IMR-90 (cell line): ENCODE measurements around the gene NCR2. TPM values are rescaled to one million over a fixed set of nuclear protein-coding genes. Genes with fewer than 3 reads are reported as not detected.

Source experiments
- ATAC-seq: fragments of 200-7000 bp; cut with Tn5 transposase; 2 replicates; pipeline ENCODE4 v1.9.1; 2020; ENCODE audit warnings: low read depth, mild to moderate bottlenecking, moderate library complexity
- Bru-seq: library from RNA; stranded (reverse); fragments of 400-500 nt; gene quantifications from one replicate; lab custom pipeline; 2021; lab: Mats Ljungman, UMichigan
- BruChase-seq, 2 experiments: library from RNA; stranded (reverse); fragments of 400-500 nt; gene quantifications; one replicate each; lab custom pipeline; 2021; lab: Mats Ljungman, UMichigan
- BruUV-seq: library from RNA; stranded (reverse); fragments of 400-500 nt; replicated peaks from 2 replicates; lab custom pipeline; 2021; lab: Mats Ljungman, UMichigan
- CTCF ChIA-PET: fragments of 300-600 bp; formaldehyde crosslinking; extraction: SDS; loops from one replicate; lab custom pipeline; 2021; ENCODE audit warnings: antibody characterized with exemption; lab: Yijun Ruan, JAX
- POLR2A ChIA-PET: fragments of 300-600 bp; sonication (Branson Sonifier 250); formaldehyde crosslinking; loops from one replicate; lab custom pipeline; 2022; ENCODE audit warnings: antibody characterized with exemption; ENCODE audit not compliant: unreplicated experiment; lab: Charles Lee
- DNase-seq: peaks from one replicate; pipeline ENCODE4 v3.0.0; 2013
- H2AFZ ChIP-seq: replicated peaks from 2 replicates; pipeline ENCODE3; 2013; ENCODE audit warnings: low read length, mild to moderate bottlenecking; ENCODE audit not compliant: poor library complexity
- H2AK5ac ChIP-seq: 2 replicates; pipeline ENCODE4 v1.6.1; 2013; ENCODE audit warnings: low read depth, low read length, inconsistent platforms
- H2AK9ac ChIP-seq: replicated peaks from 2 replicates; pipeline ENCODE3; 2013; ENCODE audit warnings: mild to moderate bottlenecking, low read depth, low read length, moderate library complexity; ENCODE audit not compliant: poor library complexity
- H2BK120ac ChIP-seq: 2 replicates; pipeline ENCODE4 v1.6.1; 2013; ENCODE audit warnings: low read depth, low read length, inconsistent platforms
- H2BK15ac ChIP-seq: 3 replicates; pipeline ENCODE4 v1.6.1; 2013; ENCODE audit warnings: low read depth, low read length, inconsistent platforms
- H2BK20ac ChIP-seq: 2 replicates; pipeline ENCODE4 v1.6.1; 2013; ENCODE audit warnings: low read depth, mild to moderate bottlenecking, inconsistent platforms, low read length, moderate library complexity
- H2BK5ac ChIP-seq: 2 replicates; pipeline ENCODE4 v1.6.1; 2013; ENCODE audit warnings: mild to moderate bottlenecking, low read depth, low read length, inconsistent platforms; ENCODE audit not compliant: poor library complexity, severe bottlenecking
- H3K14ac ChIP-seq: replicated peaks from 2 replicates; pipeline ENCODE4 v1.6.1; 2013; ENCODE audit warnings: low read depth, low read length, inconsistent platforms
- H3K18ac ChIP-seq: 2 replicates; pipeline ENCODE4 v1.6.1; 2013; ENCODE audit warnings: low read depth, low read length, control low read depth
- H3K23ac ChIP-seq: 2 replicates; pipeline ENCODE4 v1.6.1; 2013; ENCODE audit warnings: low read depth, low read length, inconsistent platforms
- H3K27ac ChIP-seq: 2 replicates; pipeline ENCODE4 v1.5.1; 2013; ENCODE audit warnings: mild to moderate bottlenecking, control low read depth, low read length; ENCODE audit not compliant: insufficient read depth
- H3K27me3 ChIP-seq: 2 replicates; pipeline ENCODE4 v1.6.1; 2013; ENCODE audit warnings: low read length; ENCODE audit not compliant: control insufficient read depth, insufficient read depth
- H3K36me3 ChIP-seq: 2 replicates; pipeline ENCODE4 v1.6.1; 2013; ENCODE audit warnings: low read length, mixed read lengths; ENCODE audit not compliant: control insufficient read depth, insufficient read depth
- H3K4ac ChIP-seq: 2 replicates; pipeline ENCODE4 v1.6.1; 2013; ENCODE audit warnings: low read depth, low read length, inconsistent platforms
- H3K4me1 ChIP-seq: 2 replicates; pipeline ENCODE4 v1.6.1; 2013; ENCODE audit warnings: low read length, mixed read lengths; ENCODE audit not compliant: control insufficient read depth, insufficient read depth
- H3K4me2 ChIP-seq: 2 replicates; pipeline ENCODE4 v1.6.1; 2013; ENCODE audit warnings: low read depth, mild to moderate bottlenecking, control low read depth, low read length, moderate library complexity
- H3K4me3 ChIP-seq: 2 replicates; pipeline ENCODE4 v1.5.1; 2013; ENCODE audit warnings: low read depth, mild to moderate bottlenecking, control low read depth, low read length, moderate library complexity; ENCODE audit not compliant: insufficient read depth
- H3K56ac ChIP-seq: 2 replicates; pipeline ENCODE4 v1.6.1; 2013; ENCODE audit warnings: low read length, inconsistent platforms; ENCODE audit not compliant: insufficient read depth; ENCODE audit errors: extremely low read depth
- H3K79me1 ChIP-seq, 2 experiments: 2 replicates each; pipeline ENCODE4 v1.6.1; 2013; ENCODE audit warnings: low read length in 2 of 2, inconsistent platforms in 1 of 2, low read depth in 1 of 2
- H3K9ac ChIP-seq: 2 replicates; pipeline ENCODE4 v1.6.1; 2013; ENCODE audit warnings: low read depth, low read length, control low read depth
- H3K9me1 ChIP-seq: 2 replicates; pipeline ENCODE4 v1.6.1; 2013; ENCODE audit warnings: low read length, inconsistent platforms; ENCODE audit not compliant: insufficient read depth
- H3K9me3 ChIP-seq: 2 replicates; pipeline ENCODE4 v1.6.1; 2013; ENCODE audit warnings: low read length; ENCODE audit not compliant: control insufficient read depth, insufficient read depth
- H4K20me1 ChIP-seq: 2 replicates; pipeline ENCODE4 v1.6.1; 2013; ENCODE audit warnings: low read length, inconsistent platforms; ENCODE audit not compliant: insufficient read depth
- H4K5ac ChIP-seq: 2 replicates; pipeline ENCODE4 v1.6.1; 2013; ENCODE audit warnings: mild to moderate bottlenecking, low read depth, low read length, control low read depth
- H4K8ac ChIP-seq, 2 experiments: 2 replicates each; pipeline ENCODE4 v1.6.1; 2013; ENCODE audit warnings: low read depth in 2 of 2, low read length in 2 of 2, control low read depth in 1 of 2, inconsistent platforms in 1 of 2
- H4K91ac ChIP-seq: 2 replicates; pipeline ENCODE4 v1.6.1; 2013; ENCODE audit warnings: low read depth, low read length, inconsistent platforms; ENCODE audit not compliant: insufficient read depth
- FOS ChIP-seq: fragments of 150-350 bp; IDR thresholded peaks from 2 replicates; pipeline ENCODE4 v1.6.1; 2016; ENCODE audit warnings: low read depth, low read length
- MAZ ChIP-seq: IDR thresholded peaks from 2 replicates; pipeline ENCODE4 v1.6.1; 2012; ENCODE audit warnings: low read depth, mild to moderate bottlenecking, low read length, improper control_type of control experiment, moderate library complexity, borderline replicate concordance
- POLR2A ChIP-seq: IDR thresholded peaks from 2 replicates; pipeline ENCODE4 v1.6.1; 2012; ENCODE audit warnings: mild to moderate bottlenecking, low read depth, low read length
- SMC3 ChIP-seq: fragments of 150-350 bp; IDR thresholded peaks from 2 replicates; pipeline ENCODE4 v1.6.1; 2016; ENCODE audit warnings: low read depth, mild to moderate bottlenecking, antibody characterized with exemption, low read length, moderate library complexity
- WGBS, 2 experiments: methylation state at CpG; one replicate each; pipeline versions ENCODE4 v1.1.5 to v1.1.7; 2013; ENCODE audit warnings: missing lambda C conversion rate in 2 of 2; ENCODE audit not compliant: insufficient read length in 1 of 2; ENCODE audit errors: extremely low coverage in 2 of 2; 5-methylcytosine and 5-hydroxymethylcytosine counted together
- dilution Hi-C: fragments of 300-500 bp; cut with HindIII; formaldehyde crosslinking; loops from one replicate; pipeline ENCODE4 v1.14.3; 2018; ENCODE audit warnings: low sequenced_read_pairs; ENCODE audit not compliant: unreplicated experiment
- in situ Hi-C: fragments of 300-500 bp; cut with MboI; formaldehyde crosslinking; loops from 3 replicates; pipeline ENCODE4 v1.14.3; 2019; ENCODE audit warnings: low sequenced_read_pairs, inconsistent platforms, mixed read lengths
- intact Hi-C: fragments of 100-400 bp; cut with micrococcal nuclease; formaldehyde crosslinking; loops from 2 replicates; pipeline ENCODE4 v1.10.0; 2022
- long read RNA-seq: library from polyadenylated mRNA; unstranded; transcript quantifications from one replicate; pipeline ENCODE4 v2.0.0, GENCODE V29; 2021; ENCODE audit not compliant: unreplicated experiment
- polyA plus RNA-seq, 3 experiments: library from polyadenylated mRNA; depleted of rRNA; stranded (reverse); fragments of >200 nt; gene quantifications; 2 replicates each; pipeline ENCODE4 v1.2.3, GENCODE V29; 2012; ENCODE audit warnings: low replicate concordance in 1 of 3
- total RNA-seq: library from RNA; depleted of rRNA; stranded (reverse); fragments of >200 nt; gene quantifications from 2 replicates; pipeline ENCODE4 v1.2.3, GENCODE V29; 2012; rRNA removed

NCR2 gene
- total RNA-seq (not detected in 2 replicates), polyA plus RNA-seq (2012; rRNA removed) (not detected in 2 replicates), Bru-seq, nascent RNA (not detected), BruChase-seq, experiment 1, labeled RNA remaining after a 6-hour chase (not detected), BruChase-seq, experiment 2, labeled RNA remaining after a 2-hour chase (not detected)
- not detected in 2 replicates for polyA plus RNA-seq (2012; cell fraction: cytosol; rRNA removed)
- polyA plus RNA-seq (2012; cell fraction: nucleus; rRNA removed; ENCODE audit: low replicate concordance) = not detected in 2 replicates
- long read RNA-seq = 0 reads

GRCh38 chr6:41335296-41335695 lies at the start of gene NCR2:
Gene NCR2, plus strand, starts transcription at chr6:41335608. Its CDS starts 269 bp downstream, at chr6:41335877.
- no CpG with 5 or more reads among the region's 5 CpGs for WGBS, 2 experiments
- in situ Hi-C loops = no loop called here
- Histone ChIP-seq H4K20me1 (no peaks in the 10 kb centered on the region), H4K91ac (no peak within 1 kb of the TSS), H2AK5ac (no peak within 1 kb of the TSS), H3K56ac (no peak within 1 kb of the TSS), H3K4me1 (no peaks in the 10 kb centered on the region), H2AFZ (no peak within 1 kb of the TSS), H2BK5ac (no peak within 1 kb of the TSS), H2BK20ac (no peak within 1 kb of the TSS), H3K27me3 (peaks cover 39% of the 10 kb centered on the region), H2AK9ac (no peak within 1 kb of the TSS), H2BK120ac (no peak within 1 kb of the TSS), H3K4me3 (no peak within 1 kb of the TSS), H3K79me1 (no peaks in the 10 kb centered on the region), H4K5ac (no peak within 1 kb of the TSS), H3K9me3 (no peaks in the 10 kb centered on the region), H3K27ac (no peak within 1 kb of the TSS), H2BK15ac (no peak within 1 kb of the TSS), H3K9ac (no peak within 1 kb of the TSS), H4K8ac (no peak within 1 kb of the TSS), H3K23ac (no peak within 1 kb of the TSS), H3K4me2 (no peak within 1 kb of the TSS), H3K9me1 (no peaks in the 10 kb centered on the region), H3K14ac (no peak within 1 kb of the TSS), H3K4ac (no peak within 1 kb of the TSS), H3K18ac (no peak within 1 kb of the TSS), H3K36me3 (no peaks in the 10 kb centered on the region)
- no peak for DNase-seq
- no peak for ATAC-seq
- dilution Hi-C loops = no loop called here
- TF ChIP-seq FOS (no peak), MAZ (no peak), POLR2A (no peak), SMC3 (no peak)
- POLR2A ChIA-PET = no interaction called here
- intact Hi-C loops = no loop called here
- CTCF ChIA-PET = interaction anchor here (1.0 to 1.3 kb wide), 2 partner anchors 32 to 347 kb away, joined by 3 to 6 read pairs; no protein-coding TSS in a partner anchor
- BruUV-seq = no TSS peak
